Heart right ventricle (tissue), 16 donors: Measurements from ENCODE around the gene DNAH8. TPM values are rescaled to one million over a fixed set of nuclear protein-coding genes. Genes with fewer than 3 reads are reported as not detected.

ENCODE experiments used
- ATAC-seq, 8 donors: fragments of 200-7000 bp; cut with Tn5 transposase; one replicate each; pipeline ENCODE4 v1.9.1; 2020; ENCODE audit warnings: mild to moderate bottlenecking in 8 of 8, moderate library complexity in 8 of 8, moderate number of reproducible peaks in 1 of 8
- DNase-seq, 2 donors: peaks; one replicate each; pipeline ENCODE4 v3.0.0-alpha.2; 2020
- H3K27ac ChIP-seq, 10 donors: fragments of 200-600 bp; sonication (generic) in 2 of 10; one replicate each; pipeline versions ENCODE4 v1.5.0 to v1.8.0; 2020 to 2022; ENCODE audit warnings: mild to moderate bottlenecking in 3 of 10
- H3K27me3 ChIP-seq, 7 donors: fragments of 200-600 bp; one replicate each; pipeline ENCODE4 v1.8.0; 2021 to 2022; ENCODE audit warnings: mild to moderate bottlenecking in 2 of 7
- H3K36me3 ChIP-seq, 9 donors: fragments of 200-600 bp; sonication (generic) in 1 of 9; one replicate each; pipeline versions ENCODE4 v1.5.0 to v1.8.0; 2020 to 2022; ENCODE audit warnings: mild to moderate bottlenecking in 2 of 9
- H3K4me1 ChIP-seq, 9 donors: fragments of 200-600 bp; sonication (generic) in 1 of 9; one replicate each; pipeline versions ENCODE4 v1.5.0 to v1.8.0; 2020 to 2022; ENCODE audit warnings: mild to moderate bottlenecking in 4 of 9
- H3K4me3 ChIP-seq, 10 donors: fragments of 200-600 bp; sonication (generic) in 2 of 10; one replicate each; pipeline versions ENCODE4 v1.5.0 to v1.8.0; 2020 to 2022; ENCODE audit warnings: mild to moderate bottlenecking in 7 of 10, moderate library complexity in 2 of 10
- H3K9me3 ChIP-seq, 11 donors: fragments of 200-600 bp in 10 of 11; sonication (generic) in 2 of 11; one replicate each; pipeline versions ENCODE4 v1.5.0 to v1.8.0; 2013 to 2022; ENCODE audit warnings: mild to moderate bottlenecking in 2 of 11, control low read depth in 1 of 11, moderate library complexity in 1 of 11
- WGBS, 2 donors: extraction: QIAGEN DNeasy Blood & Tissue Kit; methylation state at CpG; one replicate each; pipeline ENCODE4 v1.1.7; 2013; ENCODE audit warnings: inconsistent platforms in 1 of 2; 5-methylcytosine and 5-hydroxymethylcytosine counted together
- intact Hi-C, 10 donors: fragments of 100-400 bp; cut with DNase I; formaldehyde crosslinking; loops; one replicate each; pipeline versions ENCODE4 v1.11.1 to v1.14.2; 2022
- polyA plus RNA-seq, 2 donors: library from polyadenylated mRNA; stranded (reverse); fragments of 200-250 nt; gene quantifications; one replicate each; pipeline ENCODE4 v1.2.3, GENCODE V29; 2013
- total RNA-seq, 10 donors: library from RNA; stranded (reverse); fragmentation: NEBNext Ultra II Directional in 3 of 10; extraction: Animal tissue kit (Norgen Biotek cat#: 25700) in 3 of 10; gene quantifications; one replicate each; pipeline versions ENCODE4 v1.2.1 to v1.2.4, GENCODE V29; 2021 to 2023
- TF ChIP-seq, protein P1 (sequence below), 9 donors: fragments of 200-600 bp; sonication (generic) in 2 of 9; IDR thresholded peaks; one replicate each; pipeline versions ENCODE4 v1.5.0 to v1.8.0; 2021 to 2022; ENCODE audit warnings: antibody characterized with exemption in 9 of 9, mild to moderate bottlenecking in 5 of 9, moderate library complexity in 1 of 9
- donor health status: Arrhythmogenic right ventricular cardiomyopathy.
- donor health status: ischemic (EF 13 %, LVEDD 7.1; RV severe dilation, severe dysfunction).
- donor health status: healthy with polysubstance abuse.
- donor health status: DM: no; HTN: yes; CAD: no.
- donor health status: DM: no; HTN: no; CAD: no.
- donor health status: ischemic (EF 25% LVEDD 6.9; RV normal size, moderate dysfunction).
- donor health status: ischemic (EF 25% LVEDD 5.7; RV mildly dilated, moderate dysfunction).
- donor health status: healthy.
- donor health status: DM: yes; HTN: yes; CAD: no.
- donor health status: Ischemic cardiomyopathy.
- donor health status: ischemic (EF 35%, LVEDD 5.7; RV mildly dilated, moderate dysfunction).
- donor health status: nonischemic (EF 11% LVEDD 7.7; RV severe dilation, severe dysfunction).
- donor health status: DM: yes; HTN: yes; CAD: no.
- donor health status: PGD.
- donor health status: ischemic (EF 29% LVEDD 5.4; RV normal size, mild dysfunction).
- donor health status: nonischemic (EF 23%, LVEDD 6.1; RV moderate dilation, normal function).

DNAH8 gene
- total and polyA plus RNA-seq, 12 donors: 0.02 to 0.09 (median 0.03) TPM; not detected in 8

DNA sequence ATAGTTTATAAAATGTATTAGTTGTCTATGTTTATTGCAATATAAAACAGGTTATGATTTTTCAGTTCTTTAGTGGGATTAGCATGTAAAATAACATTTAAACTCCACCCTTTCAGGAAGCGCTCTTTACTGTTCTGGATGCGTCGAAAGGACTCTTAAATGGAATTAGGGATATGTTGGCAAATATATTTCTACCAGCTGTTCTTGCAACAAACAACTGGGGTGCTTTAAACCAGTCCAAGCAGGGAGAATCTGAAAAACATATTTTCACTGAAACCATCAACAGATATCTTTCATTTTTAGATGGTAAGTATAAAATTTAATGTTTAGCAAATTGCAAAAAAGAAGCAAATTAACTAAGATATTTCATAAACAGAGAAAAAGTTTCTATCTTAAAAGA, 21.8 kb downstream of the DNAH8 start:
- no peaks in the 10 kb centered on the region for H3K4me1 ChIP-seq
- no peaks in the 10 kb centered on the region for H3K36me3 ChIP-seq
- TF ChIP-seq, protein P1, sequence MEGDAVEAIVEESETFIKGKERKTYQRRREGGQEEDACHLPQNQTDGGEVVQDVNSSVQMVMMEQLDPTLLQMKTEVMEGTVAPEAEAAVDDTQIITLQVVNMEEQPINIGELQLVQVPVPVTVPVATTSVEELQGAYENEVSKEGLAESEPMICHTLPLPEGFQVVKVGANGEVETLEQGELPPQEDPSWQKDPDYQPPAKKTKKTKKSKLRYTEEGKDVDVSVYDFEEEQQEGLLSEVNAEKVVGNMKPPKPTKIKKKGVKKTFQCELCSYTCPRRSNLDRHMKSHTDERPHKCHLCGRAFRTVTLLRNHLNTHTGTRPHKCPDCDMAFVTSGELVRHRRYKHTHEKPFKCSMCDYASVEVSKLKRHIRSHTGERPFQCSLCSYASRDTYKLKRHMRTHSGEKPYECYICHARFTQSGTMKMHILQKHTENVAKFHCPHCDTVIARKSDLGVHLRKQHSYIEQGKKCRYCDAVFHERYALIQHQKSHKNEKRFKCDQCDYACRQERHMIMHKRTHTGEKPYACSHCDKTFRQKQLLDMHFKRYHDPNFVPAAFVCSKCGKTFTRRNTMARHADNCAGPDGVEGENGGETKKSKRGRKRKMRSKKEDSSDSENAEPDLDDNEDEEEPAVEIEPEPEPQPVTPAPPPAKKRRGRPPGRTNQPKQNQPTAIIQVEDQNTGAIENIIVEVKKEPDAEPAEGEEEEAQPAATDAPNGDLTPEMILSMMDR (IDR thresholded peaks at IDR 0.05): no peak
- H3K27me3 ChIP-seq: peaks cover 0 to 36% (median 22%) of the 10 kb centered on the region in 7 donors
- H3K27ac ChIP-seq: no peak overlapping the region
- peaks cover 0 to 15% (median 0%) of the 10 kb centered on the region in 11 donors for H3K9me3 ChIP-seq
- ATAC-seq (no peak), DNase-seq (no peak)
- WGBS, 2 donors: 76 to 77% methylated on average over 3 of the region's 3 CpGs
- intact Hi-C loops: no loop called here
- no peak overlapping the region for H3K4me3 ChIP-seq

DNA sequence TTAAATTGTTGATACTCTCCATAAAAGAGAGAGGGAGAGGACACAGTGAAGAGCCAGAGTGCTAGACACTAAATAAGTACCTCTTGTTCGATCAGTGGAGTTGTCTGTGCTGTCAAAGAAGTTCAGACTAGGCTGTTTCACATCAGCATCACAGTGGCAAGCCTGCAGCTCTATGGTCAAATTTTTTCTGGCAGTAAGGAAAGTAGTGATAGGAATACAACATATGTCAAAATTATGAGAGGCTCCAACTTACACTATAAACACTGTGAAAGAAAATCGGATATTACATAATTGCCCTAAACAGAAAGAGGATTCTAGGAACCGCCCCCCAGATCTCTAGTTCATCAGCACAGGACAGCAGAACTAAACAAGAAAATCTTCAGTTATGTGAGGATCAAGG, 23.1 kb downstream of the DNAH8 start:
- Histone ChIP-seq H3K27ac (no peak overlapping the region), H3K36me3 (no peaks in the 10 kb centered on the region), H3K4me1 (no peaks in the 10 kb centered on the region), H3K4me3 (no peak overlapping the region), H3K9me3 (peaks cover 0 to 15% (median 0%) of the 10 kb centered on the region in 11 donors), H3K27me3 (peaks cover 0 to 40% (median 24%) of the 10 kb centered on the region in 7 donors)
- intact Hi-C loops: no loop called here
- TF ChIP-seq, protein P1 (IDR thresholded peaks at IDR 0.05): no peak
- no peak for ATAC-seq
- 67 to 68% methylated on average over 3 of the region's 3 CpGs for WGBS, 2 donors
- no peak for DNase-seq

DNA sequence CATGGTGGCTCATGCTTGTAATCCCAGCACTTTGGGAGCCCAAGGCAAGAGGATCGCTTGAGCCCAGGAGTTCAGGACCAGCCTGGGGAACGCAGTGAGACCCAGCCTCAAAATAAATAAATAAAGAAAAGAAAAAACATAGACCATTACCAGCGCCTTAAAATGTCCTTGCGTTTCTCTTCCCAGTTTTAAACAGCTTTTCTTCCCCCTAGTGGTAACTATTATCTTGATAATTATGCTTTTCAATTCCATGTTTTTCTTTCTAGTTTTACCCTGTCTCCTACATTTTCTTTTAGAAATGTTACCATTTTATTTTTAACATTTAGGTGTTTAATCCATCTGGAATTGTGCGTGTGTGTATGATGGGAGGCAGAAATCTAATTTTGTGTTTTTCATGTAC, 24.4 kb downstream of the DNAH8 start:
- H3K4me3 ChIP-seq: no peak overlapping the region
- H3K9me3 ChIP-seq: peaks cover 0 to 15% (median 0%) of the 10 kb centered on the region in 11 donors
- ATAC-seq (no peak), DNase-seq (no peak)
- 51 to 56% methylated on average over 5 of the region's 5 CpGs for WGBS, 2 donors
- peaks cover 0 to 51% (median 28%) of the 10 kb centered on the region in 7 donors for H3K27me3 ChIP-seq
- no peak overlapping the region for H3K27ac ChIP-seq
- H3K4me1 ChIP-seq: no peaks in the 10 kb centered on the region
- no peaks in the 10 kb centered on the region for H3K36me3 ChIP-seq
- TF ChIP-seq, protein P1 (IDR thresholded peaks at IDR 0.05): peak in 4 of 9 donors; percentile 13 to 35 (median 24)
- intact Hi-C loops: no loop called here

DNA sequence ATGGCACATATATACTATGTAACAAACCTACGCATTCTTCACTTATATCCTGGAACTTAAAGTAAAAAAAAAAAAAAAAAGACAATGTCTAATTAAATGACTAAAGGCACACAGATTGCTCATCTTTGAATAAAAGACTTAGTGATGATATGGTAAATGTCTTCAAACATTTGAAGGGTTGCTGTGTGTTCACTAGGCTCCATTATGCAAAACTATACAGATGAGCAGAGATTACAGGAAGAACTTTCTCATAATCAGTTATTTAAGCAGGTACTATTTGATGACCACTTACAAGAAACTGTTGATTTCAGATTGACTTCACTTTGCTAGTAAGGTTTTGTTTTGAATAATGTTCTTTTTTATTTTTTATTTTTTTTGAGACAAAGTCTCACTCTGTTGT, 34.4 kb downstream of the DNAH8 start:
- DNase-seq (no peak), ATAC-seq (no peak)
- Histone ChIP-seq H3K27me3 (peaks cover 0 to 34% (median 9%) of the 10 kb centered on the region in 7 donors), H3K27ac (no peak overlapping the region), H3K4me1 (no peaks in the 10 kb centered on the region), H3K36me3 (no peaks in the 10 kb centered on the region), H3K9me3 (no peaks in the 10 kb centered on the region), H3K4me3 (no peak overlapping the region)
- intact Hi-C loops: no loop called here
- 96 to 100% methylated on average over 1 of the region's 1 CpG for WGBS, 2 donors
- TF ChIP-seq, protein P1 (IDR thresholded peaks at IDR 0.05): no peak
